IPS-18a (cell line): ENCODE measurements around the gene RPS18.
"Not testable (repeated sequence)": the region's sequence is repeated elsewhere in the genome, so short reads cannot be mapped to it uniquely, and the experiment has no call there.

Experiments
- H3K27ac ChIP-seq: one replicate; pipeline ENCODE4 v1.5.1; 2013; ENCODE audit warnings: low read length
- H3K27me3 ChIP-seq: one replicate; pipeline ENCODE4 v1.6.1; 2013; ENCODE audit warnings: mild to moderate bottlenecking, low read length; ENCODE audit not compliant: control insufficient read depth, insufficient read depth
- H3K36me3 ChIP-seq: one replicate; pipeline ENCODE4 v1.6.1; 2013; ENCODE audit warnings: low read depth, low read length; ENCODE audit not compliant: control insufficient read depth
- H3K4me1 ChIP-seq: one replicate; pipeline ENCODE4 v1.6.1; 2013; ENCODE audit warnings: low read depth, low read length; ENCODE audit not compliant: control insufficient read depth
- H3K4me3 ChIP-seq: one replicate; pipeline ENCODE4 v1.5.1; 2013; ENCODE audit warnings: low read length
- H3K9ac ChIP-seq: one replicate; pipeline ENCODE4 v1.6.1; 2013; ENCODE audit warnings: mild to moderate bottlenecking, low read length, moderate library complexity
- H3K9me3 ChIP-seq: one replicate; pipeline ENCODE4 v1.6.1; 2013; ENCODE audit warnings: low read depth, low read length; ENCODE audit not compliant: control insufficient read depth

RPS18 gene

GRCh38 chr6:33285214-33285613 lies 13.3 kb downstream of the RPS18 start:
- H3K4me3 ChIP-seq, H3K27me3 ChIP-seq, H3K4me1 ChIP-seq, H3K9ac ChIP-seq, H3K9me3 ChIP-seq, H3K27ac ChIP-seq: not testable (repeated sequence)
- H3K36me3 ChIP-seq, result peaks cover 29% of the 10 kb centered on the region

GRCh38 chr6:33286946-33287914 lies 15.4 kb downstream of the RPS18 start:
- Histone ChIP-seq H3K36me3 (peaks cover 31% of the 10 kb centered on the region), H3K9ac (no peak overlapping the region), H3K27ac (no peak overlapping the region)

GRCh38 chr6:33288141-33288920 lies 16.5 kb downstream of the RPS18 start:
- peak overlapping the region; percentile 94 for H3K4me3 ChIP-seq
- no peaks in the 10 kb centered on the region for H3K4me1 ChIP-seq
- no peaks in the 10 kb centered on the region for H3K9me3 ChIP-seq
- H3K36me3 ChIP-seq, result peaks cover 35% of the 10 kb centered on the region
- H3K27ac ChIP-seq, result no peak overlapping the region
- H3K27me3 ChIP-seq, result no peaks in the 10 kb centered on the region
- H3K9ac ChIP-seq, result peak overlapping the region; percentile 83

More at GRCh38 chr6:33286946-33287914, 15.4 kb downstream of the RPS18 start:
- Histone ChIP-seq H3K9me3 (no peaks in the 10 kb centered on the region), H3K27me3 (no peaks in the 10 kb centered on the region), H3K4me3 (no peak overlapping the region), H3K4me1 (no peaks in the 10 kb centered on the region)

GRCh38 chr6:33288921-33289783 lies 17.3 kb downstream of the RPS18 start, which contains the start of the genes PFDN6 and WDR46:
Gene PFDN6, plus strand, starts transcription at chr6:33289601. Its CDS starts 256 bp downstream, at chr6:33289857.
Gene WDR46, minus strand, starts transcription at chr6:33289239. Its CDS starts 69 bp downstream, at chr6:33289170.
- peaks cover 35% of the 10 kb centered on the region for H3K36me3 ChIP-seq
- no peaks in the 10 kb centered on the region for H3K4me1 ChIP-seq
- H3K4me3 ChIP-seq, result peak within 1 kb of the TSS; percentile 94

GRCh38 chr6:33289784-33290315 lies 18.0 kb downstream of the RPS18 start:
- Histone ChIP-seq H3K27me3 (no peaks in the 10 kb centered on the region), H3K36me3 (peaks cover 29% of the 10 kb centered on the region), H3K9me3 (no peaks in the 10 kb centered on the region), H3K9ac (peak overlapping the region; percentile 83), H3K27ac (peak overlapping the region; percentile 56), H3K4me3 (peak overlapping the region; percentile 94), H3K4me1 (no peaks in the 10 kb centered on the region)

More at GRCh38 chr6:33288921-33289783, 17.3 kb downstream of the RPS18 start, which contains the start of the genes PFDN6 and WDR46:
- peak within 1 kb of the TSS; percentile 56 for H3K27ac ChIP-seq
- no peaks in the 10 kb centered on the region for H3K9me3 ChIP-seq
- H3K9ac ChIP-seq, result peak within 1 kb of the TSS; percentile 83
- no peaks in the 10 kb centered on the region for H3K27me3 ChIP-seq

- H3K36me3 ChIP-seq, result peaks cover 28% of the 10 kb centered on the region
- no peak overlapping the region for H3K27ac ChIP-seq
Observed at GRCh38 chr6:33290459-33290858, 18.6 kb downstream of the RPS18 start.

GRCh38 chr6:33292996-33293682 lies 21.3 kb downstream of the RPS18 start:
- H3K36me3 ChIP-seq, result peaks cover 18% of the 10 kb centered on the region
- peaks cover 3% of the 10 kb centered on the region for H3K4me1 ChIP-seq
- H3K9me3 ChIP-seq, result no peaks in the 10 kb centered on the region
- H3K27me3 ChIP-seq, result no peaks in the 10 kb centered on the region
- no peak overlapping the region for H3K27ac ChIP-seq
- H3K9ac ChIP-seq, result no peak overlapping the region
- no peak overlapping the region for H3K4me3 ChIP-seq

More at GRCh38 chr6:33290459-33290858, 18.6 kb downstream of the RPS18 start:
- Histone ChIP-seq H3K4me3 (peak overlapping the region; percentile 94), H3K9me3 (no peaks in the 10 kb centered on the region), H3K4me1 (no peaks in the 10 kb centered on the region), H3K27me3 (no peaks in the 10 kb centered on the region), H3K9ac (peak overlapping the region; percentile 83)

- Histone ChIP-seq H3K4me1 (peaks cover 3% of the 10 kb centered on the region), H3K4me3 (no peak overlapping the region), H3K9ac (no peak overlapping the region), H3K27ac (no peak overlapping the region), H3K9me3 (no peaks in the 10 kb centered on the region), H3K36me3 (peaks cover 18% of the 10 kb centered on the region), H3K27me3 (no peaks in the 10 kb centered on the region)
Observed at GRCh38 chr6:33294086-33294823, 22.4 kb downstream of the RPS18 start.

GRCh38 chr6:33295621-33296369 lies 23.9 kb downstream of the RPS18 start:
- Histone ChIP-seq H3K27ac (no peak overlapping the region), H3K36me3 (peaks cover 18% of the 10 kb centered on the region)

More at GRCh38 chr6:33295621-33296369, 23.9 kb downstream of the RPS18 start:
- no peaks in the 10 kb centered on the region for H3K9me3 ChIP-seq
- no peaks in the 10 kb centered on the region for H3K27me3 ChIP-seq
- H3K9ac ChIP-seq, result no peak overlapping the region
- no peak overlapping the region for H3K4me3 ChIP-seq
- H3K4me1 ChIP-seq, result peaks cover 3% of the 10 kb centered on the region
